K562 (cell line): ENCODE data around the gene ZSCAN5C. TPM values are rescaled to one million over a fixed set of nuclear protein-coding genes. Genes with fewer than 3 reads are reported as not detected.
A peak's percentile ranks its signal among the peaks of the same experiment; 100 is the strongest.

Experiments
- CHCHD3 ChIP-seq: fragments of 250-450 bp; sonication (Bioruptor Pico); IDR thresholded peaks from 2 replicates; pipeline ENCODE4 v2.1.2; 2022; ENCODE audit warnings: mild to moderate bottlenecking
- EP300 ChIP-seq: IDR thresholded peaks from 2 replicates; pipeline ENCODE4 v1.6.1; 2012; ENCODE audit warnings: low read length, improper control_type of control experiment
- KLF13 ChIP-seq: fragments of 450-650 bp; IDR thresholded peaks from 2 replicates; pipeline ENCODE4 v1.6.1; 2016; ENCODE audit warnings: missing genetic modification characterization, low read depth, mild to moderate bottlenecking, missing compliant biosample characterization, moderate library complexity, borderline replicate concordance
- MAZ ChIP-seq, 2 experiments: fragments of 450-650 bp in 1 of 2; sonication (generic) in 1 of 2; formaldehyde crosslinking; IDR thresholded peaks in 1 of 2; conservative IDR thresholded peaks in 1 of 2; 2 replicates each; pipeline versions ENCODE4 v1.4.0 to v1.5.0; 2020; ENCODE audit warnings: mild to moderate bottlenecking in 1 of 2, missing genetic modification reagents in 1 of 2
- MEF2D ChIP-seq: conservative IDR thresholded peaks from 2 replicates; pipeline ENCODE4 v1.6.1; 2016; ENCODE audit warnings: low read depth, missing genetic modification characterization, missing compliant biosample characterization
- PHF20 ChIP-seq: fragments of 450-650 bp; IDR thresholded peaks from 2 replicates; pipeline ENCODE4 v1.6.1; 2018; ENCODE audit not compliant: partially characterized antibody
- RAD21 ChIP-seq, 2 experiments: fragments of 250-450 bp in 1 of 2; fragments of 450-650 bp in 1 of 2; sonication (Bioruptor Pico) in 1 of 2; formaldehyde crosslinking in 1 of 2; IDR thresholded peaks in 1 of 2; conservative IDR thresholded peaks in 1 of 2; 2 replicates each; pipeline versions ENCODE4 v1.4.0 to v1.8.0; 2020 to 2022; ENCODE audit warnings: mild to moderate bottlenecking in 2 of 2, moderate library complexity in 1 of 2
- RNF2 ChIP-seq: sonication (generic); IDR thresholded peaks from 2 replicates; pipeline ENCODE4 v1.6.1; 2016
- RUNX1 ChIP-seq: sonication (generic); IDR thresholded peaks from 2 replicates; pipeline ENCODE4 v1.6.1; 2016; ENCODE audit warnings: antibody characterized with exemption, low read depth
- SP1 ChIP-seq: sonication (generic); formaldehyde crosslinking; IDR thresholded peaks from 2 replicates; pipeline ENCODE4 v1.8.1; 2022; ENCODE audit warnings: mild to moderate bottlenecking, missing genetic modification reagents
- ZFX ChIP-seq: sonication (generic); formaldehyde crosslinking; IDR thresholded peaks from 2 replicates; pipeline ENCODE4 v1.8.0; 2022; ENCODE audit warnings: mild to moderate bottlenecking, missing genetic modification reagents, moderate library complexity
- ZNF134 ChIP-seq: fragments of 250-450 bp; sonication (Bioruptor Pico); conservative IDR thresholded peaks from 2 replicates; pipeline ENCODE4 v1.4.0; 2020
- ZNF140 ChIP-seq: fragments of 250-450 bp; sonication (Bioruptor Pico); IDR thresholded peaks from 2 replicates; pipeline ENCODE4 v1.8.0; 2021; ENCODE audit warnings: moderate library complexity, mild to moderate bottlenecking, inconsistent platforms
- ZNF239 ChIP-seq: fragments of 250-450 bp; sonication (Bioruptor Pico); IDR thresholded peaks from 2 replicates; pipeline ENCODE4 v1.4.0; 2020; ENCODE audit warnings: mild to moderate bottlenecking
- ZNF445 ChIP-seq: fragments of 250-450 bp; sonication (Bioruptor Pico); IDR thresholded peaks from 2 replicates; pipeline ENCODE4 v1.4.0; 2020; ENCODE audit warnings: low read depth, mild to moderate bottlenecking, moderate library complexity
- ZNF584 ChIP-seq: fragments of 200-800 bp; sonication (Bioruptor generic); IDR thresholded peaks from 2 replicates; pipeline ENCODE4 v1.6.1; 2016; ENCODE audit warnings: low read depth, mild to moderate bottlenecking, missing genetic modification characterization, missing compliant biosample characterization
- polyA plus RNA-seq, 8 experiments: library from polyadenylated mRNA; depleted of rRNA in 4 of 8; stranded (reverse) in 5 of 8; unstranded in 3 of 8; fragments of >200 nt; fragmentation: Nextera tagmentation in 2 of 8; fragmentation: Illumina TruSeq in 1 of 8; extraction: Ambion mirVana in 2 of 8; extraction: Trizol in 1 of 8; gene quantifications; 2 replicates each; pipeline versions ENCODE4 v1.2.1 to v1.2.3, GENCODE V29; 2011 to 2014; ENCODE audit warnings: inconsistent platforms in 1 of 8, missing spikeins in 1 of 8
- total RNA-seq, 7 experiments: library from RNA; depleted of rRNA in 6 of 7; stranded (reverse); fragments of >200 nt in 6 of 7; fragmentation: Illumina TruSeq in 2 of 7; extraction: Trizol in 2 of 7; gene quantifications; 2 replicates each; pipeline versions ENCODE4 v1.2.1 to v1.2.3, GENCODE V29; 2011 to 2021; ENCODE audit warnings: low replicate concordance in 1 of 7
- TF ChIP-seq, protein P1 (sequence below): fragments of 200-800 bp; sonication (Bioruptor generic); IDR thresholded peaks from 2 replicates; pipeline ENCODE4 v1.6.1; 2017; ENCODE audit warnings: missing genetic modification characterization, missing compliant biosample characterization
- TF ChIP-seq, protein P2 (sequence below): sonication (generic); formaldehyde crosslinking; IDR thresholded peaks from 2 replicates; pipeline ENCODE4 v1.8.1; 2023; ENCODE audit warnings: mild to moderate bottlenecking, missing genetic modification reagents
- TF ChIP-seq, protein P3 (sequence below): fragments of 250-450 bp; sonication (Bioruptor Pico); IDR thresholded peaks from 2 replicates; pipeline ENCODE4 v1.8.0; 2021; ENCODE audit warnings: moderate library complexity, mild to moderate bottlenecking, inconsistent platforms
- TF ChIP-seq, protein P4 (sequence below): fragments of 450-650 bp; formaldehyde crosslinking; IDR thresholded peaks from 2 replicates; pipeline ENCODE4 v1.4.0; 2022; ENCODE audit warnings: missing genetic modification characterization

Gene ZSCAN5C
- total and polyA plus RNA-seq, 9 of the 15 experiments (the other 6 are each of a cell fraction or from before 2014, with no cell fraction given) = 0.07 TPM; not detected in 8

DNA sequence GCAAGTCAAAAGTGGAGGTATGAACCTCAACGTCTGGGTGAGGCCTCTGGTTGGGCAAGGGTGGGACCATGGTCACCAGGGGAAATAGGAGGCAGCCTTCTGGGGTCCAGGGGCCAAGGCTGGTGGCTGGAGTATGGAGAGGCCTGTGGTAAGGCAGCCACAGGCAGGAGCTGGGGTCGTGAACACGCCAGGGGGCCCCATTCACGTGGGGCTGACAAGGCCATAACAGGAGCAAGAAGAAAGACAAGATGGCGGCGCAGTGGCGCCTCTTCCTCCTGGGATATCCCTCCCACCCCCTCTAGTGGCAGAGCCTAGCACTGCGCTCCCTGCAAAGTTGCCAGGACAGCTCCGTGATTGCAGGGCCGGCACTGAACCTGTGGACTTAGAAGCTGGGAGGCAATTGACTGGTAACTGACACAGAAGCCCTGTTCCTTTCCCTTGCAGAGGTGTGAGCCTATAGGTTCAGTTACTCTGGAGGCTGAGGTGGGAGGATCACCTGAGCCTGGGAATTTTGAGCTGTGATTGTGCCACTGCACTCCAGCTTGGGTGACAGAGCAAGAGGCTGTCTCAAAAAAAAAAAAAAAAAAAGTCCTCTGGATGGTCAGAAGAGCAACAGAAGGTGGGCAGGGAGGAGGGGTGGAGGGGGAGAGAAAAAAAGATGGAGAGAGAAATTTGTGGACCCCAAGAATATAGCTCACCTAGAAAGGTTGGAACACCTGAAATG lies 50.8 kb downstream of the ZSCAN5C start (continued):
- TF ChIP-seq ZNF584 (CRISPR knock-in tag) = peak; percentile 67; the same call in 1 of the 2 replicates
- TF ChIP-seq, protein P1, sequence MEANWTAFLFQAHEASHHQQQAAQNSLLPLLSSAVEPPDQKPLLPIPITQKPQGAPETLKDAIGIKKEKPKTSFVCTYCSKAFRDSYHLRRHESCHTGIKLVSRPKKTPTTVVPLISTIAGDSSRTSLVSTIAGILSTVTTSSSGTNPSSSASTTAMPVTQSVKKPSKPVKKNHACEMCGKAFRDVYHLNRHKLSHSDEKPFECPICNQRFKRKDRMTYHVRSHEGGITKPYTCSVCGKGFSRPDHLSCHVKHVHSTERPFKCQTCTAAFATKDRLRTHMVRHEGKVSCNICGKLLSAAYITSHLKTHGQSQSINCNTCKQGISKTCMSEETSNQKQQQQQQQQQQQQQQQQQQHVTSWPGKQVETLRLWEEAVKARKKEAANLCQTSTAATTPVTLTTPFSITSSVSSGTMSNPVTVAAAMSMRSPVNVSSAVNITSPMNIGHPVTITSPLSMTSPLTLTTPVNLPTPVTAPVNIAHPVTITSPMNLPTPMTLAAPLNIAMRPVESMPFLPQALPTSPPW (CRISPR knock-in tag) = peak; percentile 51
- TF ChIP-seq EP300 = no peak
- TF ChIP-seq, protein P2, sequence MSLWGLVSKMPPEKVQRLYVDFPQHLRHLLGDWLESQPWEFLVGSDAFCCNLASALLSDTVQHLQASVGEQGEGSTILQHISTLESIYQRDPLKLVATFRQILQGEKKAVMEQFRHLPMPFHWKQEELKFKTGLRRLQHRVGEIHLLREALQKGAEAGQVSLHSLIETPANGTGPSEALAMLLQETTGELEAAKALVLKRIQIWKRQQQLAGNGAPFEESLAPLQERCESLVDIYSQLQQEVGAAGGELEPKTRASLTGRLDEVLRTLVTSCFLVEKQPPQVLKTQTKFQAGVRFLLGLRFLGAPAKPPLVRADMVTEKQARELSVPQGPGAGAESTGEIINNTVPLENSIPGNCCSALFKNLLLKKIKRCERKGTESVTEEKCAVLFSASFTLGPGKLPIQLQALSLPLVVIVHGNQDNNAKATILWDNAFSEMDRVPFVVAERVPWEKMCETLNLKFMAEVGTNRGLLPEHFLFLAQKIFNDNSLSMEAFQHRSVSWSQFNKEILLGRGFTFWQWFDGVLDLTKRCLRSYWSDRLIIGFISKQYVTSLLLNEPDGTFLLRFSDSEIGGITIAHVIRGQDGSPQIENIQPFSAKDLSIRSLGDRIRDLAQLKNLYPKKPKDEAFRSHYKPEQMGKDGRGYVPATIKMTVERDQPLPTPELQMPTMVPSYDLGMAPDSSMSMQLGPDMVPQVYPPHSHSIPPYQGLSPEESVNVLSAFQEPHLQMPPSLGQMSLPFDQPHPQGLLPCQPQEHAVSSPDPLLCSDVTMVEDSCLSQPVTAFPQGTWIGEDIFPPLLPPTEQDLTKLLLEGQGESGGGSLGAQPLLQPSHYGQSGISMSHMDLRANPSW = no peak
- peak; percentile 60 for TF ChIP-seq PHF20
- TF ChIP-seq ZFX (CRISPR knock-in tag) = peak; percentile 45; the same call in 1 of the 2 replicates
- TF ChIP-seq ZNF239 = 0 out of 2 replicates have a peak, but pooled peaks have one; percentile 43
- TF ChIP-seq KLF13 (tag) = peak; percentile 58; the same call in 1 of the 2 replicates
- 0 out of 2 replicates have a peak, but pooled peaks have one; percentile 45 for TF ChIP-seq ZNF445
- no peak for TF ChIP-seq ZNF140
- TF ChIP-seq MAZ (CRISPR knock-in tag; conservative IDR thresholded peaks at IDR 0.05 in 1 of 2, IDR thresholded peaks at IDR 0.05 in 1 of 2) = peak; percentile 63 to 69
- peak; percentile 61 to 87 for TF ChIP-seq RAD21 (CRISPR knock-in tag; conservative IDR thresholded peaks at IDR 0.05 in 1 of 2, IDR thresholded peaks at IDR 0.05 in 1 of 2)
- peak; percentile 21; the same call in 1 of the 2 replicates for TF ChIP-seq SP1
- no peak for TF ChIP-seq RUNX1
- 0 out of 2 replicates have a peak, but pooled peaks have one; percentile 65 for TF ChIP-seq MEF2D (tag)
- TF ChIP-seq, protein P3, sequence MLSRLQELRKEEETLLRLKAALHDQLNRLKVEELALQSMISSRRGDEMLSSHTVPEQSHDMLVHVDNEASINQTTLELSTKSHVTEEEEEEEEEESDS = no peak
- TF ChIP-seq, protein P4, sequence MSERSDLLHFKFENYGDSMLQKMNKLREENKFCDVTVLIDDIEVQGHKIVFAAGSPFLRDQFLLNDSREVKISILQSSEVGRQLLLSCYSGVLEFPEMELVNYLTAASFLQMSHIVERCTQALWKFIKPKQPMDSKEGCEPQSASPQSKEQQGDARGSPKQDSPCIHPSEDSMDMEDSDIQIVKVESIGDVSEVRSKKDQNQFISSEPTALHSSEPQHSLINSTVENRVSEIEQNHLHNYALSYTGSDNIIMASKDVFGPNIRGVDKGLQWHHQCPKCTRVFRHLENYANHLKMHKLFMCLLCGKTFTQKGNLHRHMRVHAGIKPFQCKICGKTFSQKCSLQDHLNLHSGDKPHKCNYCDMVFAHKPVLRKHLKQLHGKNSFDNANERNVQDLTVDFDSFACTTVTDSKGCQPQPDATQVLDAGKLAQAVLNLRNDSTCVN (CRISPR knock-in tag) = peak; percentile 72; the same call in 1 of the 2 replicates
- TF ChIP-seq ZNF134 (CRISPR knock-in tag) = no peak
- 0 out of 2 replicates have a peak, but pooled peaks have one; percentile 24 for TF ChIP-seq RNF2
- no peak for TF ChIP-seq CHCHD3 (CRISPR knock-in tag)
